ENCODE results near the gene VEPH1. TPM values are rescaled to one million over a fixed set of nuclear protein-coding genes. Genes with fewer than 3 reads are reported as not detected.

The VEPH1 gene
- total and polyA plus RNA-seq, 3 donors from 2014 or later: 2.7 to 8.1 (median 3.0) TPM

DNA sequence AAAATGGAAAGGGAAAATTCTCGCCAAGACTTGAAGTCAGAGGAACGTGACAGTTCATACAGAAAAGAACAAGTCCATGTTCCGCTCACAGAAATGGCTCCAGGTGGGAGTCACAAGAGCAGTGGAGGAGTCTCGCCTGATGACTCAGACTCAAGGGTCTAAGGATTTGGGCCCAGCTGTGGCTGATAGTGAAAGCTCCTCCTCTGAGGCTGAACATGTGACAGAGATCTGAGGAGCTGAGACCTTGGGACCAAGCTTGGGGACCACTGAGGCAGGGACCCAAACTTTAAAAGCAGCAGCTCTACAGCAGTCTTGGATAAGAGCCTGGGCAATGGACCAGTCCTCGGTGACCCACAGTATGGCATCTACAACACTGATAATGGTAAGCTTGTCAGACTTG is 9.3 kb upstream of the VEPH1 start:
- H3K4me1 ChIP-seq: no peaks in the 10 kb centered on the region
- TF ChIP-seq POLR2A (IDR thresholded peaks at IDR 0.05): no peak
- TF ChIP-seq, protein P1, sequence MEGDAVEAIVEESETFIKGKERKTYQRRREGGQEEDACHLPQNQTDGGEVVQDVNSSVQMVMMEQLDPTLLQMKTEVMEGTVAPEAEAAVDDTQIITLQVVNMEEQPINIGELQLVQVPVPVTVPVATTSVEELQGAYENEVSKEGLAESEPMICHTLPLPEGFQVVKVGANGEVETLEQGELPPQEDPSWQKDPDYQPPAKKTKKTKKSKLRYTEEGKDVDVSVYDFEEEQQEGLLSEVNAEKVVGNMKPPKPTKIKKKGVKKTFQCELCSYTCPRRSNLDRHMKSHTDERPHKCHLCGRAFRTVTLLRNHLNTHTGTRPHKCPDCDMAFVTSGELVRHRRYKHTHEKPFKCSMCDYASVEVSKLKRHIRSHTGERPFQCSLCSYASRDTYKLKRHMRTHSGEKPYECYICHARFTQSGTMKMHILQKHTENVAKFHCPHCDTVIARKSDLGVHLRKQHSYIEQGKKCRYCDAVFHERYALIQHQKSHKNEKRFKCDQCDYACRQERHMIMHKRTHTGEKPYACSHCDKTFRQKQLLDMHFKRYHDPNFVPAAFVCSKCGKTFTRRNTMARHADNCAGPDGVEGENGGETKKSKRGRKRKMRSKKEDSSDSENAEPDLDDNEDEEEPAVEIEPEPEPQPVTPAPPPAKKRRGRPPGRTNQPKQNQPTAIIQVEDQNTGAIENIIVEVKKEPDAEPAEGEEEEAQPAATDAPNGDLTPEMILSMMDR (IDR thresholded peaks at IDR 0.05): no peak
- no peaks in the 10 kb centered on the region for H3K36me3 ChIP-seq (ENCODE audit: low read depth, missing control alignments)
- H3K27ac ChIP-seq: no peak overlapping the region
- intact Hi-C loops (cut with DNase I; ENCODE audit: low total_unique reads): no loop called here
- no peak overlapping the region for H3K4me3 ChIP-seq
- no peaks in the 10 kb centered on the region for H3K9me3 ChIP-seq
- WGBS, 2 donors: 77 to 82% methylated on average over 5 of the region's 5 CpGs
- DNase-seq: no peak
- H3K27me3 ChIP-seq: no peaks in the 10 kb centered on the region

DNA sequence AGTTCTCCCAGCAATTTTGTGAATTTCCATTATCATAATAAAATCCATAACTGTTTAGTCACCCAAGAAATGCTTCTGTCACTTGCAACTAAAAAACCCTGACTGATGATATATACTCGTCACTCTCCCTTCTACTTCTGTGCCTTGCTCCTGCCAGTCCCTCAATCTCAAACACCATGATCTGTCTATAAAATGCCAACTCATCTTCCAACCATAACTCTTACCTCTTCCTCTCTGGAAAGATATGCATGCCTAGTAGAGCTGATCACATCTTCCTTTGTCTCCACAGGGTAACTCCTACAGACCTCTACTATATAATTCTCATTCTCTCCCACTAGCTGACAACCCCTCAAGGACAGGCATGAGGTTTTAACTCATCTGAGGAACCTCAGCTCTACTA is 5.2 kb upstream of the VEPH1 start:
- Histone ChIP-seq H3K4me1 (no peaks in the 10 kb centered on the region), H3K4me3 (no peak overlapping the region), H3K27ac (no peak overlapping the region), H3K9me3 (no peaks in the 10 kb centered on the region), H3K27me3 (no peaks in the 10 kb centered on the region), H3K36me3 (ENCODE audit: low read depth, missing control alignments) (no peaks in the 10 kb centered on the region)
- no peak for DNase-seq
- 65 to 100% methylated on average over 1 of the region's 1 CpG for WGBS, 2 donors
- intact Hi-C loops (cut with DNase I; ENCODE audit: low total_unique reads): no loop called here
- TF ChIP-seq, protein P1 (IDR thresholded peaks at IDR 0.05): no peak
- no peak for TF ChIP-seq POLR2A (IDR thresholded peaks at IDR 0.05)

DNA sequence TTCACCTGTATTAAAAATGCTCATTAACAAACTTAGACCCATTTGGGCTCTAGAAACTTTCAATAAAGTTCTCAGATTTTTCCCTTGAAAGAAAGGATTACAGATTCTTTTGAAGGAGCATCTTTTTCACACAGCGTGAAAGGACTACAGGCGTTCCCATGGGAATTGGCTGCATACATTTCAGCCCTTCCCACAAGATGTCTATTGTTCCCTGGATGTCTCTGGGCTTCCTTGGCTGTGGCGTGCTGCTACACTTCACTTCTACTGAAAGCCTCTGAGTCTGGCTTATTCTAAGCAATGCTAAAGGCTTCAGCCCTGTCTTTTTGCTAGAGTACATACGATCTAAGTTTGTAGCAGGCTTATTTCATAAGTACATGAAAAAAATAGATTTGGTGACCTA is 1.4 kb downstream of the VEPH1 start:
- 81 to 88% methylated on average over 4 of the region's 4 CpGs for WGBS, 2 donors
- Histone ChIP-seq H3K9me3 (no peaks in the 10 kb centered on the region), H3K4me1 (peaks cover 4% of the 10 kb centered on the region), H3K36me3 (ENCODE audit: low read depth, missing control alignments) (no peaks in the 10 kb centered on the region), H3K27ac (no peak overlapping the region), H3K27me3 (no peaks in the 10 kb centered on the region), H3K4me3 (no peak overlapping the region)
- TF ChIP-seq POLR2A (IDR thresholded peaks at IDR 0.05): no peak
- TF ChIP-seq, protein P1 (IDR thresholded peaks at IDR 0.05): no peak
- intact Hi-C loops (cut with DNase I; ENCODE audit: low total_unique reads): no loop called here
- no peak for DNase-seq

DNA sequence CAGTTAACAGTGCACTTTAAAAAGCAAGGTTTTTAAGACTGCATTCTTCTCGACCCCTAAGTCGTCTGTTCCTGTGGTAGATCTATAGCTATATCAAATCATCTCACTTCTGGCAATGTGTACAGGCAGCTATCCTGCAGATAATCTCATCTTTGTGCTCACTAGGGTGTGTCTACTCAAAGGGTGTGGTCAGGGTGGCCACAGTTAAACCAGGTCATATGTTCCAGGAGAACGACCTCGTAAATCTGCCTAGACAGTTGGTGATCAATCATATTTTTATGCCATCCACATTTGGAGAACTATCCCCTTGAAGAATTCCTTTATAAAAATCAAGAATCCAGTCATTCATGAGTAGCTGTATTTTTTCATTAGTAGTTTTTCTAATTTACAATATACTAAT is 3.0 kb downstream of the VEPH1 start:
- no peak for TF ChIP-seq POLR2A (IDR thresholded peaks at IDR 0.05)
- TF ChIP-seq, protein P1 (IDR thresholded peaks at IDR 0.05): no peak

DNA sequence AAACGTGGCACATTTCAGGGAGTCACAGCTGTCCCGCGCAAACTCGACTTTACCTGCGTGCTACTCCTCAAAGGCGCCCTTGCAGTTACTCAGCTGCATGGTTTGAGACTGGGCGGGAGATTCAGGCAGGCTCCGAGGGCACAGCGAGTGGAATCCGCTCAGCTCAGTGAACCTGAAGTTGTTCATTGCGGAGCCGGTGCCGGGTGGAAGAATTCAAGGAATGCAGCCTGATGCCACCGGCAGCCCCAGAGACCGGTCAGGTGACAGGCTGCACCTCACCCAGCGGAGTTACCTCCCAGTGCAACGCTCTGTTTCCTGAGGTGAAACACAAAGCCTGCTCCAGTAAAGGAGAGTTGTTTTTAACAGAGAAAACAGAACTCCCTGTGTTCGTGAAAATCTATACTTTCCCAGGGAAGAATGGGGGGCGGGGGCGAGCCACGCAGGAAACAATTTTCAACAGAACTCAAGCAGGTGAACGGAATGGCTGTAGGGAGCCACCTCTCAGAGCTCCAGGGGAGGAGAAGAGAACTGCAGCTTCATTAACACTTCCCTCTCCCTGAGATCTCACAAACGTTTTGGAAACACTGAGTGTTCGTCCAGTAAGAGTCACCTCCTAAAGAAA is 3.8 kb downstream of the VEPH1 start:
- H3K4me1 ChIP-seq: peaks cover 4% of the 10 kb centered on the region
- H3K36me3 ChIP-seq (ENCODE audit: low read depth, missing control alignments): no peaks in the 10 kb centered on the region
- TF ChIP-seq POLR2A (IDR thresholded peaks at IDR 0.05): no peak
- TF ChIP-seq, protein P1 (IDR thresholded peaks at IDR 0.05): no peak
- WGBS, 2 donors: 5 to 13% methylated on average over 24 of the region's 24 CpGs
- H3K9me3 ChIP-seq: no peaks in the 10 kb centered on the region
- peak overlapping the region in 1 of 2 donors; percentile 45 for H3K4me3 ChIP-seq
- intact Hi-C loops (cut with DNase I; ENCODE audit: low total_unique reads): no loop called here
- no peaks in the 10 kb centered on the region for H3K27me3 ChIP-seq
- no peak overlapping the region for H3K27ac ChIP-seq
- DNase-seq: peak; percentile 27

More for the DNA sequence above, 3.0 kb downstream of the VEPH1 start:
- intact Hi-C loops (cut with DNase I; ENCODE audit: low total_unique reads): no loop called here
- no peak overlapping the region for H3K4me3 ChIP-seq
- no peaks in the 10 kb centered on the region for H3K27me3 ChIP-seq
- 38 to 45% methylated on average over 4 of the region's 4 CpGs for WGBS, 2 donors
- H3K9me3 ChIP-seq: no peaks in the 10 kb centered on the region
- H3K27ac ChIP-seq: no peak overlapping the region
- H3K36me3 ChIP-seq (ENCODE audit: low read depth, missing control alignments): no peaks in the 10 kb centered on the region
- peaks cover 4% of the 10 kb centered on the region for H3K4me1 ChIP-seq
- no peak for DNase-seq

Data from testis (tissue), 3 donors.